ENCODE measurements around the gene TENM3.

Gene TENM3

GRCh38 chr4:182448281-182449151, 205.3 kb downstream of the TENM3 start:
- peak; percentile 94 for DNase-seq (ENCODE audit: low read depth)
- no peak for TF ChIP-seq CTCF (conservative IDR thresholded peaks at IDR 0.05; ENCODE audit: low read depth, low read length)
- peak overlapping the region; percentile 71 for H3K4me3 ChIP-seq (ENCODE audit: low read depth, low read length)

GRCh38 chr4:182449186-182449929, 206.2 kb downstream of the TENM3 start:
- no peak for TF ChIP-seq CTCF (conservative IDR thresholded peaks at IDR 0.05; ENCODE audit: low read depth, low read length)
- peak; percentile 48 for DNase-seq (ENCODE audit: low read depth)
- peak overlapping the region; percentile 71 for H3K4me3 ChIP-seq (ENCODE audit: low read depth, low read length)

GRCh38 chr4:182449930-182450439, 206.8 kb downstream of the TENM3 start:
- peak overlapping the region; percentile 71 for H3K4me3 ChIP-seq (ENCODE audit: low read depth, low read length)

GRCh38 chr4:182451441-182451840, 208.2 kb downstream of the TENM3 start:
- TF ChIP-seq CTCF (conservative IDR thresholded peaks at IDR 0.05; ENCODE audit: low read depth, low read length), result no peak
- DNase-seq (ENCODE audit: low read depth), result no peak
- H3K4me3 ChIP-seq (ENCODE audit: low read depth, low read length), result no peak overlapping the region

More at GRCh38 chr4:182449930-182450439, 206.8 kb downstream of the TENM3 start:
- TF ChIP-seq CTCF (conservative IDR thresholded peaks at IDR 0.05; ENCODE audit: low read depth, low read length), result no peak
- DNase-seq (ENCODE audit: low read depth), result no peak

GRCh38 chr4:182453830-182454229, 210.6 kb downstream of the TENM3 start:
- H3K4me3 ChIP-seq (ENCODE audit: low read depth, low read length), result no peak overlapping the region
- no peak for TF ChIP-seq CTCF (conservative IDR thresholded peaks at IDR 0.05; ENCODE audit: low read depth, low read length)
- DNase-seq (ENCODE audit: low read depth), result no peak

- TF ChIP-seq CTCF (conservative IDR thresholded peaks at IDR 0.05; ENCODE audit: low read depth, low read length), result no peak
- peak; percentile 23 for DNase-seq (ENCODE audit: low read depth)
- no peak overlapping the region for H3K4me3 ChIP-seq (ENCODE audit: low read depth, low read length)
These were observed 211.3 kb downstream of the TENM3 start for GRCh38 chr4:182454440-182455013.

Measured in choroid plexus epithelial cell (primary cell).